ENCODE data around the gene FES. TPM values are rescaled to one million over a fixed set of nuclear protein-coding genes. Genes with fewer than 3 reads are reported as not detected.

The FES gene
- total RNA-seq, 2 experiments from 2014 or later: 3.2 to 3.3 TPM

DNA sequence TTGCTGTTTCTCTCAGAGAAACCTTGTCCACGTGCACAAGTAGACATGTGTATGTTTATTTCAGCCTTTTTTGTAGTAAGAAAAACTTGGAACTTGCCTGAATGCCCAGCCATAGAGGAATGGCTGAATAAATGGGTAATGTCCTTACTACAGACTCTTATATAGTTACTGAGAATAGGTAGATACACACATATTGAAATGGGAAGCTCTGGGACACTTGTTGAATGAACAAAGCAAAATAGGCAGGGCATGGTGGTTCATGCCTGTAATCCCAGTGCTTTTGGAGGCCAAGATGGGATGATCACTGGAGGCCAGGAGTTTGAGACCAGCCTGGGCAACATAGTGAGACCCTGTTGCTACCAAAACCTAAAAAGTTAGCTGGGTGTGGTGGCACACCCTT, 52.5 kb downstream of the FES start:
- Histone ChIP-seq H3K9me3 (ENCODE audit: low read length) (no peaks in the 10 kb centered on the region), H3K27ac (ENCODE audit: low read depth, low read length, poor library complexity, severe bottlenecking) (no peak overlapping the region), H3K36me3 (ENCODE audit: insufficient read depth, low read length) (peaks cover 30% of the 10 kb centered on the region), H3K4me2 (ENCODE audit: low read length) (peak overlapping the region; percentile 90), H3K4me3 (ENCODE audit: low read depth, low read length, poor library complexity, severe bottlenecking) (no peak overlapping the region), H3K9me2 (ENCODE audit: insufficient read depth, low read length) (no peaks in the 10 kb centered on the region), H2AFZ (ENCODE audit: low read length) (no peak overlapping the region), H3K4me1 (ENCODE audit: insufficient read depth, low read length, poor library complexity, severe bottlenecking) (peaks cover 36% of the 10 kb centered on the region), H4K20me1 (ENCODE audit: insufficient read depth, low read length) (no peaks in the 10 kb centered on the region), H3K79me2 (ENCODE audit: insufficient read depth, low read depth, low read length) (no peaks in the 10 kb centered on the region)
- intact Hi-C loops (cut with micrococcal nuclease; ENCODE audit: unreplicated experiment): no loop called here
- no peak for DNase-seq (ENCODE audit: low spot score)
- CTCF ChIA-PET (ENCODE audit: unreplicated experiment): interaction anchor here (1.5 kb wide), 1 partner anchor 21 kb away, joined by 8 read pairs; no protein-coding TSS in a partner anchor
- TF ChIP-seq, protein P1, sequence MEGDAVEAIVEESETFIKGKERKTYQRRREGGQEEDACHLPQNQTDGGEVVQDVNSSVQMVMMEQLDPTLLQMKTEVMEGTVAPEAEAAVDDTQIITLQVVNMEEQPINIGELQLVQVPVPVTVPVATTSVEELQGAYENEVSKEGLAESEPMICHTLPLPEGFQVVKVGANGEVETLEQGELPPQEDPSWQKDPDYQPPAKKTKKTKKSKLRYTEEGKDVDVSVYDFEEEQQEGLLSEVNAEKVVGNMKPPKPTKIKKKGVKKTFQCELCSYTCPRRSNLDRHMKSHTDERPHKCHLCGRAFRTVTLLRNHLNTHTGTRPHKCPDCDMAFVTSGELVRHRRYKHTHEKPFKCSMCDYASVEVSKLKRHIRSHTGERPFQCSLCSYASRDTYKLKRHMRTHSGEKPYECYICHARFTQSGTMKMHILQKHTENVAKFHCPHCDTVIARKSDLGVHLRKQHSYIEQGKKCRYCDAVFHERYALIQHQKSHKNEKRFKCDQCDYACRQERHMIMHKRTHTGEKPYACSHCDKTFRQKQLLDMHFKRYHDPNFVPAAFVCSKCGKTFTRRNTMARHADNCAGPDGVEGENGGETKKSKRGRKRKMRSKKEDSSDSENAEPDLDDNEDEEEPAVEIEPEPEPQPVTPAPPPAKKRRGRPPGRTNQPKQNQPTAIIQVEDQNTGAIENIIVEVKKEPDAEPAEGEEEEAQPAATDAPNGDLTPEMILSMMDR (conservative IDR thresholded peaks at IDR 0.05; ENCODE audit: low read length): no peak
- TF ChIP-seq EZH2phosphoT487 (IDR thresholded peaks at IDR 0.05; ENCODE audit: borderline replicate concordance, low read depth, low read length): no peak
- POLR2A ChIA-PET: interaction anchor here (0.7 to 7.2 kb wide), 3 partner anchors 19 to 1948 kb away, joined by 3 to 58 read pairs (median 3); partner anchors contain the start of gene RCCD1
- BruUV-seq (replicated peaks): no TSS peak

DNA sequence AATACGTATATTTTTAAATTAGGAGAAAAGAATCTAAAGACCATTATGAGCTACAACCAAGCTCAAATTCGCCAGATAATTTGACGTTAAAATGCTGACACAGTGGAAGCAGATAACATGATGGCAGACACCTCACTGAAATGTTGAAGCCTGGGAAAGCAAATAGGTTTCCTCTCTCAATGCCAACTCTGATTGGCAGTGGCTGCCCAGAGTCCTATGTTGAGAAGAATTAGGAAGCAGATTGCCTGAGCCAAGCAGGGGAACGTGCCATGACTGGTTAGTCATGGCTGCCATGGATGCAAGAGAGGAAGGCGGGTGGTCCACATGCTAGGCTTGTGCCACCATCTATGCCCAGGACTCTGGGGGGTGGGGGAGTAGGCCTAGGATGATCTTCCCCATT, 54.0 kb downstream of the FES start:
- no peak overlapping the region for H3K4me3 ChIP-seq (ENCODE audit: low read depth, low read length, poor library complexity, severe bottlenecking)
- peaks cover 28% of the 10 kb centered on the region for H3K4me1 ChIP-seq (ENCODE audit: insufficient read depth, low read length, poor library complexity, severe bottlenecking)
- CTCF ChIA-PET (ENCODE audit: unreplicated experiment): no interaction called here
- no peaks in the 10 kb centered on the region for H3K9me2 ChIP-seq (ENCODE audit: insufficient read depth, low read length)
- H3K36me3 ChIP-seq (ENCODE audit: insufficient read depth, low read length): peaks cover 42% of the 10 kb centered on the region
- no peaks in the 10 kb centered on the region for H3K79me2 ChIP-seq (ENCODE audit: insufficient read depth, low read depth, low read length)
- H2AFZ ChIP-seq (ENCODE audit: low read length): no peak overlapping the region
- no TSS peak for BruUV-seq (replicated peaks)
- POLR2A ChIA-PET: no interaction called here
- no peak overlapping the region for H3K4me2 ChIP-seq (ENCODE audit: low read length)
- no peak for DNase-seq (ENCODE audit: low spot score)
- no peaks in the 10 kb centered on the region for H3K9me3 ChIP-seq (ENCODE audit: low read length)
- no peaks in the 10 kb centered on the region for H4K20me1 ChIP-seq (ENCODE audit: insufficient read depth, low read length)
- intact Hi-C loops (cut with micrococcal nuclease; ENCODE audit: unreplicated experiment): no loop called here
- TF ChIP-seq, protein P1 (conservative IDR thresholded peaks at IDR 0.05; ENCODE audit: low read length): no peak
- TF ChIP-seq EZH2phosphoT487 (IDR thresholded peaks at IDR 0.05; ENCODE audit: borderline replicate concordance, low read depth, low read length): no peak
- no peak overlapping the region for H3K27ac ChIP-seq (ENCODE audit: low read depth, low read length, poor library complexity, severe bottlenecking)

DNA sequence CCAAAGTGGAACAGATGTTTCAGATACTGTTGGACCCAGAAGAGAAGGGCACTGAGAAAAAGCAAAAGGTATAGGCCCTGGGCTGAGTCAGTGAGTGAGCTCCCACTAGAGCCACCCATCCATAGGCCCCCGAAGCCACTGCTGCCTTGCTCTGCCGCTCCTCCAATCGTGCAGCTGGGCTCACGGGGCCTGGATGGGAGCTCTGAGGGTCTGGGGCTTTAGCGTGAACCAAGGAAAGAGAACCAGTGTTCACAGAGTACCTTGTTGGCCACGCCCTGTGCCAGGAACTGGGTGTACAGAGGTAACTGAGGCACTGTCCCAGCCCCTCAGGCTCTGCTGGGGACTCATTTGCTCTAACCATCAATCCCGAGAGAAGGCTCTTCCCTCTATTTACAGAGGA, 55.5 kb downstream of the FES start:
- CTCF ChIA-PET (ENCODE audit: unreplicated experiment): no interaction called here
- H3K79me2 ChIP-seq (ENCODE audit: insufficient read depth, low read depth, low read length): no peaks in the 10 kb centered on the region
- H3K9me2 ChIP-seq (ENCODE audit: insufficient read depth, low read length): no peaks in the 10 kb centered on the region
- no peaks in the 10 kb centered on the region for H4K20me1 ChIP-seq (ENCODE audit: insufficient read depth, low read length)
- intact Hi-C loops (cut with micrococcal nuclease; ENCODE audit: unreplicated experiment): no loop called here
- peaks cover 14% of the 10 kb centered on the region for H3K4me1 ChIP-seq (ENCODE audit: insufficient read depth, low read length, poor library complexity, severe bottlenecking)
- no peaks in the 10 kb centered on the region for H3K9me3 ChIP-seq (ENCODE audit: low read length)
- H2AFZ ChIP-seq (ENCODE audit: low read length): no peak overlapping the region
- no peak for DNase-seq (ENCODE audit: low spot score)
- H3K36me3 ChIP-seq (ENCODE audit: insufficient read depth, low read length): peaks cover 56% of the 10 kb centered on the region
- no peak overlapping the region for H3K4me3 ChIP-seq (ENCODE audit: low read depth, low read length, poor library complexity, severe bottlenecking)
- no TSS peak for BruUV-seq (replicated peaks)
- no peak overlapping the region for H3K4me2 ChIP-seq (ENCODE audit: low read length)
- no peak for TF ChIP-seq EZH2phosphoT487 (IDR thresholded peaks at IDR 0.05; ENCODE audit: borderline replicate concordance, low read depth, low read length)
- TF ChIP-seq, protein P1 (conservative IDR thresholded peaks at IDR 0.05; ENCODE audit: low read length): no peak
- POLR2A ChIA-PET: no interaction called here
- H3K27ac ChIP-seq (ENCODE audit: low read depth, low read length, poor library complexity, severe bottlenecking): no peak overlapping the region

All from OCI-LY7 (cell line).